HG03159 (cell line): Measurements from ENCODE around the gene MRNIP.

Experiments used
- ATAC-seq: cut with Tn5 transposase; IDR thresholded peaks from one replicate; pipeline ENCODE4 v1.9.1; 2021; ENCODE audit warnings: mild to moderate bottlenecking, moderate library complexity; ENCODE audit not compliant: unreplicated experiment

The MRNIP gene

GRCh38 chr5:179805529-179806249, 52.9 kb downstream of the MRNIP start:
- peak; percentile 34 for ATAC-seq

GRCh38 chr5:179805070-179805528, 53.5 kb downstream of the MRNIP start:
- ATAC-seq: no peak

GRCh38 chr5:179804555-179804947, 54.1 kb downstream of the MRNIP start:
- ATAC-seq: no peak

- no peak for ATAC-seq
Measured at GRCh38 chr5:179803651-179804554, 54.7 kb downstream of the MRNIP start.

GRCh38 chr5:179802950-179803562, 55.6 kb downstream of the MRNIP start:
- no peak for ATAC-seq

- no peak for ATAC-seq
Measured at GRCh38 chr5:179802207-179802883, 56.3 kb downstream of the MRNIP start.

GRCh38 chr5:179801304-179802206, 57.1 kb downstream of the MRNIP start:
- ATAC-seq: no peak

- no peak for ATAC-seq
Measured at GRCh38 chr5:179800696-179801201, 57.9 kb downstream of the MRNIP start.

- ATAC-seq: no peak
Measured at GRCh38 chr5:179800071-179800695, 58.4 kb downstream of the MRNIP start.

- no peak for ATAC-seq
Measured at GRCh38 chr5:179799644-179799973, 59.0 kb downstream of the MRNIP start.

GRCh38 chr5:179798771-179799643, 59.6 kb downstream of the MRNIP start:
- ATAC-seq: no peak

- no peak for ATAC-seq
Measured at GRCh38 chr5:179798144-179798770, 60.4 kb downstream of the MRNIP start.

- ATAC-seq: no peak
Measured at GRCh38 chr5:179797741-179798140, 60.9 kb downstream of the MRNIP start.

- ATAC-seq: no peak
Measured at GRCh38 chr5:179796877-179797608, 61.6 kb downstream of the MRNIP start.

- ATAC-seq: peak; percentile 68
Measured at GRCh38 chr5:179795863-179796833, 62.5 kb downstream of the MRNIP start.
